GM18505 (cell line): ENCODE data around the gene RASSF3.
"Not testable (repeated sequence)": the region's sequence is repeated elsewhere in the genome, so short reads cannot be mapped to it uniquely, and the experiment has no call there.

Source experiments
- ATAC-seq: cut with Tn5 transposase; IDR thresholded peaks from one replicate; pipeline ENCODE4 v1.9.1; 2021; ENCODE audit not compliant: unreplicated experiment
- POLR2A ChIP-seq: IDR thresholded peaks from 4 replicates; pipeline ENCODE4 v1.6.1; 2011; ENCODE audit warnings: borderline replicate concordance; ENCODE audit not compliant: insufficient read depth, insufficient read length; ENCODE audit errors: extremely low read depth

RASSF3 gene

DNA sequence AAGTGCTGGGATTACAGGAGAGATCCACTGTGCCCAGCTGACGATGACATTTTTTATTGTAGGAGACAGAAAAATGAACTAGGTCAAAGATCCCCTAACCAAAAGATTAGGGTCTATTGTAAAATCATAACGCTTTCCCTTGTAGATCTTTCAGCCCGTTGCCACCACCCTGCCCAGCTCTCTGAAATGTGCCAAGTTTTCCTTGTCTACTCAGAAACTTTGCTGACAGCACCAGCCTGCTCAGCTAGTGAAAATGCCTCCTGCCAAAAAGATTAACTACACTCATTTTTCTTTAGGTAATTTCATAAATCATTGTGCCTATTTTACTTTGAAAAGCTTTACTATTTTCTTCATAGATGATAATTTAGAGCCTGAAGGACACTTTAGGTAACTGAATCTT lies 28.2 kb upstream of the RASSF3 start:
- no peak for TF ChIP-seq POLR2A
- ATAC-seq: no peak

DNA sequence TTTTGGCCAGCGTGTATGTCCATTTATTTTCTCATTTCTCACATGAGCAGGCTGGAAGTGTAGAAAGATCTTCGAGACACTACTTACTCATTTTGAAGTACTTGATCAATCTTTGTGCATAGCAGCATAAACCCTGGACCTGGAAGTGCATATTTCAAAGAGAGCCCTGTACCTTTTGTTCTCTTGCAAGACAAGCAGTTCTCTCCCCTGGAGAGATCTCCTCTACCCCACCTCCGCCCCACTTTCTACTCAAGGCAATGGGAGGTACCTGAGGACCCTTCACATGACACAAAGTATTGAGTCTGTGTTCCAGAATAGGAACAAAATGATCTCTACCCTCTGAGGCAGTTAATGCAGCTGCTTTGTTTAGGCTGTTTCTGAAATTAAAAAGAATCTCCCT lies 27.4 kb upstream of the RASSF3 start:
- no peak for TF ChIP-seq POLR2A
- ATAC-seq: no peak

DNA sequence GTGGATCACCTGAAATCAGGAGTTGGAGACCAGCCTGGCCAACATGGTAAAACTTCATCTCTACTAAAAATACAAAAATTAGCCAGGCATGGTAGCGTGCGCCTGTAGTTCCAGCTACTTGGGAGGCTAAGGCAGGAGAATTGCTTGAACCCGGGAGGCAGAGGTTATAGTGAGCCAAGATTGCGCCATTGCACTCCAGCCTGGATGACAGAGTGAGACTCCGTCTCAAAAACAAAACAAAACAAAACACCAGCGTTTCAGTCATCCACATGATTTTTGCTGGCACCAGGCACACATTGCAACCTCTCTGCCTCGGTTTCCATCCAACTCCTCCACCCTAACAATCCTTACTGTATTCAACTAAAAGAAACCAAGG lies 26.9 kb upstream of the RASSF3 start:
- not testable (repeated sequence) for ATAC-seq

DNA sequence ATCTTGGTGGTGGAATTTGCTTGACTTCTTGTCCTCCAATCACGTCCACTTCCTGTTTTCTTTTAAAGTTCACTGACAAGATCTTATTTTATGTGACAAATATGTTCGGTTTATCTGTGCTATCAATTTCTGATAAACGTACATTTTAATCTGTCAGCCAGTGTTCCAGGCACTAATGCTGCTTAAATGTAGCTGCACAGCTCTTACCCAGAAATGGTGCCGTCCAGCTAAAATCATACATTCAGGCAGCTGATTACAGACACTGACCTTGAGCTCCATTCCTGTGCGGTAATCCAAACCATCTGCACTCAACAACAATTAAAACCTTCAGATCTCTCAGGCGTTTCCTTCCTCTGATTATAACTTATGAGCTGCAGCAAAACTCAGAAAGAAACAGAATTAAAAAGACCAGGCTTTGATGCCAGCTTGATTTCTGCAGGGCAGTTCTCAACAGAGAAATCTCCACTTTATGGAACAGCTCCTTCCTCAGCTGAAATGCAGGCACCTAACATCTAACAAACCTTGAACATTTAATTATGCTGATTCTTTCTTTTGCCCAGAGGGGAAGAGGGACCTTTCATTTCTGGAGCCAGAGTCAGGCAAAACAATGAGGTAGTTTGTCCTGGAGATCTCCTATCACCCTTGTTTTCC lies 26.4 kb upstream of the RASSF3 start:
- no peak for TF ChIP-seq POLR2A
- no peak for ATAC-seq

DNA sequence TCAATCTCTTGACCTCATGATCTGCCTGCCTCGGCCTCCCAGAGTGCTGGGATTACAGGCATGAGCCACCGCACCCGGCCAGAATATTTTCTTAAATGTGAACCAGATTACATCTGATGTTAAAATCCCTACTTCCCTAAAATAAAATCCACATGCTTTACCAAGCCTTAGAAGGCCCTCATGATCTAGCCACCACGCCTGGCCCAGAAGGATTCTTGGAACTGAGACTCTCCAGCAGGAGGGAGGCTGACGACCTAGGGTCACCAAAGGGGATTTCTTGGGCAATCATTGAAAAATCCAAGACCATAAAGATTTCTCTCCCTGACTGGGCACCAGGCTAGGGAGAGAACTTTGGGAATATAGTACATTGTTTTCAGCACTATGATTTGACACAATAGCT lies 25.2 kb upstream of the RASSF3 start:
- TF ChIP-seq POLR2A: no peak
- no peak for ATAC-seq

DNA sequence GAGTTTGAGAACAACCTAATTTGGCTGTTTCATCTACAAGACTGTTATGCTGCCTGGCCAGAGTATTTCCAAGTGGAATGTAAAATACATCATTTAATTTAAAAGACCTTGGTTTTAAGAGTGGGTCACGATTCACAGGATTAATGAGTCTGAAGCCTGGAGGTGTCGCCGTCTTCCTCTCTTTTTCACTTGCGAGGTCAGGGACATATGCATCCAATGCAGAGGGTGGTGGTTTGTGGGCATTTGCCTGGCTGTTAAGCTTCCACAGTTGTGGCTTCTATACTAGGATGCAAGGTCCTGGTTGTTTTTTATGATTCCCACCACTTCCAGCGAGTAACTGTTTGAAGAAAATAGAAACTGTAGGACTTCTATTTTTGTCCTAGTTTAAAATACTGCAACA lies 22.8 kb upstream of the RASSF3 start:
- no peak for TF ChIP-seq POLR2A
- no peak for ATAC-seq

DNA sequence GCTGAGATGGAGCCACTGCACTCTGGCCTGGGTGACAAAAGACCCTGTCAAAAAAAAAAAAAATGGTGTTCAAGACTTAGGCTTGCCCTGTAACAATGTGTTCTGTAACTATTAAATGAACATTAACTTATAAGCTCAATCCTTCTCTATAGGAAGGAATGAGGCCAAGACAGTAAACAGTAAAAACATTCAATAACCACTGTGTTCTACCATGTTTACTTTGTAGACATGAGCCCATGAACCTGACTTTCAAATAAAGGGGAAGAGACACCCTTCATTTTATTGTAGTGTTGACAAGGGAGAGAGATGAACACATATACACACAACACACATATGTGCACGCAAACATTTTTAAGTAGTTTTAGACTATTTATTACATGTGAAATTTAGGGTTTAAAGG lies 20.1 kb upstream of the RASSF3 start:
- no peak for ATAC-seq
- TF ChIP-seq POLR2A: no peak

DNA sequence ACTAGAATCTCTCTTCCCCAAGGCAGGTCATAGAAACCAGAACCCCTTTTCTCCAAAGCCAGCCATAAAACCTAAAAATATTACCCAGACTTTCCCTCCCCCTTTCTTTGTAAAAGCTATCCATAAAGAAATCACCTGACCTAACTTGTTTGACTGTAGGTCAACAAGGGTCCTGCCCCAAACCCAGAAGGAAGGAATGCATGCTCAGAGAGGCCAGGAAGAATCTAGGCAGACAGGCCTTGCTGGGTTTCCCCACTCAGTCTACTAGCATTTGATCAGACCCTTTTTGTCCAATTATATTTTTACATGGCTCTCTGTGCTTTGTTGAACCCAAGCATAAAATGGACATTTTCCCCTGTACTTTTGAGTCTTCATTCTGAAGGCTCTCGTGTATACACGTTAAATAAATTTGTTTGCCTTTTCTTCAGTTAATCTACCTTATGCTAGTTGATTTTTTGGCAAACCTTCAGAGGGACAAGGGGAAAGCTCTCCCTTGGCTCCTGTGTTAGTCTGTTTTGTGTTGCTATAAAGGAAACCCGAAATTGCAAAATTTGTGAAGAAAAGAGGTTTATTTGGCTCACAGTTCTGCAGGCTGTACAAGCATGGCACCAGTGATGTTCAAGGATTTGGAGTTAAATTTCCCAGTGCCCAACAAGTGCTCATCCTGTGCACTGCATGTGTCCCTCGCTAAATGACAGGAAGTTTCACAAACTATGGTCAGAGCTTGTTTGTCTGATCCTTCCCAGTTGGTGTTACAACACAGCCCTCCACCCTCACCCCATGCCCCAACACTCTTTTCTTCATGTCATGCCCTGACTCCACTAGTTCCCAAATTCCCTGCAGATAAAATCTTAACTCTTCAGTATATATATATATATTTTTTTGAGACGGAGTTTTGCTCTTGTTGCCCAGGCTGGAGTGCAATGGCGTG lies 14.2 kb upstream of the RASSF3 start:
- ATAC-seq: no peak
- no peak for TF ChIP-seq POLR2A

DNA sequence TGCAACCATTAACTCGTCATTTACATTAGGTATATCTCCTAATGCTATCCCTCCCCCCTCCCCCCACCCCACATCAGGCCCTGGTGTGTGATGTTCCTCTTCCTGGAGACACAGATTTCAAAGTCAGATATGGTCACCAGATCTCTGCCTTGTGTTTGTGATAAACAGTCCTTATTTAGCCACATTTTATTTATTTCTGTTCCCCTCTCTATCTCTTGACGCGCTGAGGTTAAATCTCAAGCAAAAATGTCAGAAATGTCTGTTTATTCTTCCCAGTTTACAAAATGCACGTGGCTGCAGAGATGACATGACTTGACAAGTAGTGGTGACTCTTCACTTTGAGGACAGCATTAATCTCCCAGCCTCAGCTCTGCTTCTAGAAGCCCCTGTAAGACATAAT lies 11.5 kb upstream of the RASSF3 start:
- ATAC-seq: no peak

DNA sequence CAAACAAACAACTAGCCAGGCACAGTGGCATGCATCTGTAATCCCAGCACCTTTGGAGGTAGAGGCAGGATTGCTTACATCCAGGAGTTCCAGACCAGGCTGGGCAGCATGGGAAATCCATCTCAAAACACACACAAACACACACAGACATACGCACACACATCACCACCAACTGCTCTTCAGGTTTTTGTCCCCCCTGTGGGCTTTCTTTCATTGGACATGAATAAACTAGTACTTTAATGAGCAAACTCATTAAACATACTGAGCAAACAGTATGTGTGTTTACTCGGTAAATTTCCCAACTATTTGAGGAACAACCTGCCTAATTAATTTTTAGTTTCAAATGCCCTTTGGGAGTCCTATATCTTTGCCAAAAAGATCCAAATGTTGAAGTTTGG lies 10.1 kb upstream of the RASSF3 start:
- no peak for TF ChIP-seq POLR2A

More for the DNA sequence above, 11.5 kb upstream of the RASSF3 start:
- no peak for TF ChIP-seq POLR2A

DNA sequence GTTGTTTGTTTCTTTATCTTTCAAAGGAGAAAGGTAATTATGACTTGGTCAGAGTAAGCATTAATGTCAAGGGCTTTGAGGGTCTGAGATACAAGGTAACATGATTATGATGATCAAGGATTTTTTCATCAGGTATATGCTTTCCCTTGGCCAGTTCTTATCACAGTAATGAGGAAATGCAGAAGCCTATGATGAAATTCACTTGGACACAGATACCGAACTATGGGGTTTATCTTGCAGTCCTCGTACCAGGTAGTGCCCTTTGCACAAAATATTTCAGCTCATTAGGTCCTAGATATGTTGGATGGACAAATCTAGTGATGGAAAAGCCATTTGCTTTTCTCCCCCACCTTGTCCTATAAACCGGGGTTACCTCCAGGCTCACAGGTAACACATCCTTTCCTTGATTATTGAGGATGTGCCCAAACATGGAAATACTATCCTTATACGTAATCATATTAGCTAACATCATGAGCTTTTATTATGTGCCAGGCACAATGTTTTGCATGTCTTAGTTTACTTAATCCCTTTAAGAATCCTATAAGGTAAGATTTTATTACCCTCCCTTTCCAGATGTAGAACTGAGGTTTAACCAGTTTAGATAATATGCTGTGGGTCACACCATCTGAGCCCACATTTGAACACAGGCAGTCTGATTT lies 7.0 kb upstream of the RASSF3 start:
- no peak for TF ChIP-seq POLR2A
- ATAC-seq: no peak

More for the DNA sequence above, 10.1 kb upstream of the RASSF3 start:
- no peak for ATAC-seq

DNA sequence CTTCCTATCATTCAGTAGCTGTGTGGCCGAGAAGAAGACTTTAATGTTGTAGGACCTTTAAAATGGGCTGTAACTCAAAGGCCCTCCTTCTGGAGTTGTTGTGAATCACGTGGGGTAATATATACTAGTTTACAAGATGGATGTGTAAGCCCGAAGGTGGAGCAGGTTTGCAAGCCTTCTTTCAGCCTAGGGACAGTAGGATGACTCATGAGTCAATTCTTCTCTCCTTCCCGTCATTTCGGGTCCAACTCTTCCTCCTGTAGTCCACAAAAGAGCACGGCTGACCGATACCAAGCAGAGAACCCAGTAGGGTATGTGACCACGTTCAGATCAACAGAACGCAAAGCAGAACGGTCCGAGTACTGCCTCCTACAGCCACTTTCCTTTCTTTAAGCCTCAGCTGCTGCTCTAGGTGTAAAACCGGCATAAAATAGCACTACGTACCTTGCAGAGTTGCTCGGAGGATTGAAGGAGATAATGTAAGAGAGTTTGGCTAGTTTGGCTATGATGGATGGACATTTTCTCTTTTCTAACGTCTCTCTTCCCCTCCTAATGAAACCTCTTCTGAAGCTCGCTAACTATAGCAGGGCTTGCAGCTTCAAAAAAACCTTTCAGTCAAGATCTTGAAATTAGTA lies 1.3 kb upstream of the RASSF3 start:
- ATAC-seq: peak; percentile 13
- peak; percentile 74 for TF ChIP-seq POLR2A

DNA sequence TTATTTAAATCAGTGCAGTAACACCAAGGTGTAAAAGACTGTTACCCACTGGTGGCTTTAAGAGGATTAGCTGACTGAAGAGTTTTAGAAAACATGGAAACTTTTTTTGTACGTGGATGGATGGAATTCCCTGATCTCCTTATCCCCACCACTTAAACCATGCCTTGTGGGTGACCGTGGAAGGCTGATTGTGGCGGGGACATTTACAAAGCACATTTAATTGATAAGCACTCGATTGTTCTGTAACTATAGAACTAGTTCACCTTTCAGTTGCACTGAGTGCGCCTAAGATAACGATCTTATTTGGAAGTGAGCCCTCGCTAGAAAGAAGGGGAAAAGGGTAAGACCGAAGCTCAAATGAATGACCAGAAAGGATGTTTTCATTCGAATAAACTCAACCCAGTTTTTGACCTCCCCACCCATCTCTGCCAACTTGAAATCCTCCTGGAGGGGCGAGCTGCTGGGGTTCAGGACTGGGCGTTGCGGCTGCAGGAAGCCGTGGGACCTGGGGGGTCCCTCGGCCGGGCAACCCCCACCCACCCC lies 688 bp upstream of the RASSF3 start:
- ATAC-seq: no peak
- no peak for TF ChIP-seq POLR2A

DNA sequence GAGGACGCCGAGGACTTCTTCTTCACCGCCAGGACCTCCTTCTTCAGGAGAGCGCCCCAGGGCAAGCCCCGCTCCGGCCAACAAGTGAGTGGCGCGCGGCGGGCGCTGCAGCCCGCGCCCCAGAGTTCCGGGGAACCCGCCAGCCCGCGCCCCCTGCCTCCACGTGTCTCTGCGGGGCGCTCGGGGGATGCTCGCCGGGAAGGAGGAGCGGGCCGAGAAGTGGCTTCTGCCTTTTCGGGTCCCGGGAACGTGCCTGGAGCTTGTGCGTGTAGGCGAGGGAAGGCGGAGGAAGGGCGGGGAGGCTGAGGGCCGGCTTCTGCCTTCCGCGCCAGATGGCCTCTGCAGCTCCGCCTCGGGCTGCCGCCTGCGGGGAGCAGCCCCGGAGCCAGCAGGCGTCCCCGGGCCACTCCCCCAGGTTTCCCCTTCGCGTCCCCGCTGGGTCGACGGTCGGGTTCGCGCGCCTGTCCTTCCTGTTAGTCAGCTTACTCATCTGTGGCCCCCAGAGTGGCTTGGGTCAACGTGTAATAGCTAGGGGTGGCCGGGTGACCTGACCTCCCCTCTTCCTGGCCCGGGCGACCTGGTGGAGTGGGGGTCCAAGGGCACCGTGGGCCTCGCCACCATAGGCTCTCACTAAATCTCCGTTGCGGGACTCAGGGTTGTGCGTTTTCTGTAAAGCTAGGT lies 505 bp downstream of the RASSF3 start:
- ATAC-seq: peak; percentile 46
- TF ChIP-seq POLR2A: peak; percentile 77
